Peyer's patch (tissue), 4 donors: Measurements from ENCODE around the gene BTN1A1.

Source experiments
- POLR2A ChIP-seq, 2 donors: fragments of 450-650 bp; IDR thresholded peaks; one replicate each; pipeline ENCODE4 v1.5.1; 2017; ENCODE audit warnings: antibody characterized with exemption in 2 of 2, mild to moderate bottlenecking in 2 of 2, moderate library complexity in 2 of 2
- TF ChIP-seq, protein P1 (sequence below), 6 experiments: fragments of 450-650 bp in 4 of 6; fragments of 200-600 bp in 2 of 6; sonication (generic) in 1 of 6; IDR thresholded peaks; one replicate each; pipeline ENCODE4 v1.5.1; 2017 to 2019; ENCODE audit warnings: antibody characterized with exemption in 6 of 6, mild to moderate bottlenecking in 3 of 6, moderate library complexity in 1 of 6

DNA sequence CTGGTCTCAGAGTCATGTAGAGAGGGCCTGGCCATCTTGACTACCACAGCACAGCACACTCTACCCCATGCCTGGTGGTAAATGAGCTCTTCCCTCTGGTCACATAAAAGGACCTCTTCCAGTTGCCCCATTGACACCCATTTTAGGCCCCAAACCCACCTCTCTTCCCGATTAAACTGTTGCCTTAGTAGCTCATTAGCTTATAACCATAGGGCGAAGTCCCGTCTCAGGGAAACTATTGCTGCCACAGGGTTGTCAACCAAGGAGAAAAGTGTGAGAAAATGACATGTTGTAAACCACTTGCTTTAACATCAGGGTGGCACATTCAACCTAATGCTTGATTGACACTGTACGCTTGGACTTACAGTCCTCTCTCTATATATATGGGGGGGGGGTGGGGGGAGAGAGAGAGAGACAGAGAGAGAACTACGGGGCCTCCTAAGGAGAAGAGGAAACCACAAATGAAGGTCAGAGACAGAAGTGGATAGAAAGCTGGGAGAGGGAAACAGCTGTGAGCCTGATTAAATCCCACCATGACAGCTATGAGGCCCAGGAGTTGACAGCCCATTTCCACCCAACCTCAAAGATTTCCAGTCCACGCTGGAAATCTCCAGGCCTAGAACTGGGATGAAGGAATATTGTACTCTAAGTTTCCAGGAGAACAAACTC lies 14.9 kb upstream of the BTN1A1 start:
- TF ChIP-seq, protein P1, sequence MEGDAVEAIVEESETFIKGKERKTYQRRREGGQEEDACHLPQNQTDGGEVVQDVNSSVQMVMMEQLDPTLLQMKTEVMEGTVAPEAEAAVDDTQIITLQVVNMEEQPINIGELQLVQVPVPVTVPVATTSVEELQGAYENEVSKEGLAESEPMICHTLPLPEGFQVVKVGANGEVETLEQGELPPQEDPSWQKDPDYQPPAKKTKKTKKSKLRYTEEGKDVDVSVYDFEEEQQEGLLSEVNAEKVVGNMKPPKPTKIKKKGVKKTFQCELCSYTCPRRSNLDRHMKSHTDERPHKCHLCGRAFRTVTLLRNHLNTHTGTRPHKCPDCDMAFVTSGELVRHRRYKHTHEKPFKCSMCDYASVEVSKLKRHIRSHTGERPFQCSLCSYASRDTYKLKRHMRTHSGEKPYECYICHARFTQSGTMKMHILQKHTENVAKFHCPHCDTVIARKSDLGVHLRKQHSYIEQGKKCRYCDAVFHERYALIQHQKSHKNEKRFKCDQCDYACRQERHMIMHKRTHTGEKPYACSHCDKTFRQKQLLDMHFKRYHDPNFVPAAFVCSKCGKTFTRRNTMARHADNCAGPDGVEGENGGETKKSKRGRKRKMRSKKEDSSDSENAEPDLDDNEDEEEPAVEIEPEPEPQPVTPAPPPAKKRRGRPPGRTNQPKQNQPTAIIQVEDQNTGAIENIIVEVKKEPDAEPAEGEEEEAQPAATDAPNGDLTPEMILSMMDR (IDR thresholded peaks at IDR 0.05): no peak
- no peak for TF ChIP-seq POLR2A (IDR thresholded peaks at IDR 0.05)
